GM18868 (cell line): ENCODE results near the gene ERCC6L.
"Not testable (repeated sequence)": the region's sequence is repeated elsewhere in the genome, so short reads cannot be mapped to it uniquely, and the experiment has no call there.

Experiments
- ATAC-seq: cut with Tn5 transposase; IDR thresholded peaks from one replicate; pipeline ENCODE4 v1.9.1; 2021; ENCODE audit warnings: mild to moderate bottlenecking, moderate library complexity; ENCODE audit not compliant: unreplicated experiment

The ERCC6L gene

DNA sequence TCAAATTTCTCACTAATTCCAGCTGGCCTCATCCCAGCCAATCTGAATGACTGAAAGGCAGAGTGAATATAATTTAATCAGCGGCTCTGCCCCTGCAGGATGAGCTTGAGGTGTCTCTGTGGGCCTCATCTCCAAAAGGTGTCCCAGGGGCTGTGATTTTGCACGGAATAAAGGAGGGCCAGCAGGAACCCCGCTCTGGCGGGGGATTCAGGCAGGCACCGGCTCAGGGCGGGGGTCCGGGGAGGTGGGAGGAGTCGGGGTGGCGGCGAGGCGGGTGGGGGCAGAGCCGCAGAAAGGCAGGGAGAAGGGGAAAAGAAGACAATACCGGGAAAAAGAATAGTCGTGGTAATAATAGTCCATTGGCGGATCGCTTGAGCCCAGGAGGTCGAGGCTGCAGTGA lies 16.0 kb upstream of the ERCC6L start:
- no peak for ATAC-seq

DNA sequence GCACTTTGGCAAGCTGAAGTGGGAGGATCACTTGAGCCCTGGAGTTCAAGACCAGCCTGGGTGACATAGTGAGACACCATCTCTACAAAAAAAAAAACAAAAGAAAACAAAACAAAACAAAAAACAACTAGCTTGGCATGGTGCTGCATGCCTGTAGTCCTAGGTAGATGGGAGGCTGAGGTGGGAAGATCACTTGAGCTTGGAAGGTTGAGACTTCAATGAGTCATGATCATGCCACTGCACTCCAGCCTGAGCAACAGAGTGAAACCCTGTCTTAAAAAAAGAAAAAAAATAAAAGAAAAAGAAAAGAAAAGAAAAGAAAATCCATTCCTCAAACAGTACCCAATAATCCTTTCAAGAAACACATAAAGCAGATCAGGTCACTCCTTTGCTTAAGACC lies 14.9 kb upstream of the ERCC6L start:
- ATAC-seq = no peak

- no peak for ATAC-seq
Measured at GRCh38 chrX:72247206-72247942, 8.5 kb upstream of the ERCC6L start.

DNA sequence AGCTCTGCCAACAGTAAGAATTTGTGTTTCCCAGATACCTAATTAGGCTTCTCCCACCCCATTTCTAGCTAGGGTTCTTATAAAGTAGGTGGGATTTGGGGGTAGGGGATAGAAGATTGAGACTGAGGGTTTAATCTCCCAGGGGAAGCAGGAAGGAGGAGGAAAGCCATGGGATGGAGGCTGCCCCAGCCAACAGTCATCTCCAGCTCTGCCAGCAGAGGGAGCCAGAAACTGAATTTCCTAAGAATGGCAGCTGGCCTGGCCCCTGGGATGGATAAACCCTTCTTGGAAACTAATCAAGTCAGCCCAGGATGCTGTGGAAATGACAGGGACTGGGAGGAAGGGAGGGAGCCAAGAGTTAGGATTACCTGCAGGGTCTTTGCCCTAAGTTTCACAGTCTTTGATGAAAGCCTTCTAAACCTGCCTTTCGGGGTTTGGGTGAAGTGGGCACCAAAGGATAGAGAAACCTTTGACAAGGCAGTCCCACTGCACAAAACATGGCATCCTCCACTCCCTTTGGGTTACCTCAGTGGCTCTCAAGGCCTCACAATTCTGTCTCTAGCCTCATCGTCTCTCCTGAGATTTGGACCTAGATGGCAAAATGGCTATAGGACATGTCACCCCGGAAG lies 6.7 kb upstream of the ERCC6L start:
- no peak for ATAC-seq

- ATAC-seq = no peak
Measured at GRCh38 chrX:72243472-72243871, 4.6 kb upstream of the ERCC6L start.

DNA sequence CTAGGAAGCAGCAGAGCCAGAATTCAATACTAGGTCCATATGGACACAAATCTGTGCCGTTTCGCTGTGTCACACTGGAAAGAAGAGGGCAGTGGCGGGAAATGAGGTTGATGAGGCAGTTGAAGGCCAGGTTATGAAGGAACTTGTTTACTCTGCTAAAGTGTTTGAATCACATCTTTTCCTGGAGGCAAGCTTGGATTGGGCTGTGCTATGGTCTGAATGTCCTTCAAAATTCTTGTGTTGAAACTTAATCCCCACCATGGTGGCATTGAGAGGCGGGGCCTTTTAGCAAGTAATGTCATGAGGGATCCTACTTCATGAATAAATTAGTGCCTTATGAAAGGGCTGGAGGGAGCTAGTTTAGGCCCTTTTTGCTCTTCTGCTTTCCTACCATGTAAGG lies 2.1 kb upstream of the ERCC6L start:
- ATAC-seq = no peak

GRCh38 chrX:72238183-72238582 lies 644 bp downstream of the ERCC6L start:
- no peak for ATAC-seq

- ATAC-seq = no peak
Measured at GRCh38 chrX:72236841-72237240, 2.0 kb downstream of the ERCC6L start.

- ATAC-seq = no peak
Measured at GRCh38 chrX:72230290-72230689, 8.5 kb downstream of the ERCC6L start.

GRCh38 chrX:72220375-72220774 lies 18.5 kb downstream of the ERCC6L start:
- not testable (repeated sequence) for ATAC-seq

- ATAC-seq = no peak
Measured at GRCh38 chrX:72216973-72217372, 21.9 kb downstream of the ERCC6L start.

DNA sequence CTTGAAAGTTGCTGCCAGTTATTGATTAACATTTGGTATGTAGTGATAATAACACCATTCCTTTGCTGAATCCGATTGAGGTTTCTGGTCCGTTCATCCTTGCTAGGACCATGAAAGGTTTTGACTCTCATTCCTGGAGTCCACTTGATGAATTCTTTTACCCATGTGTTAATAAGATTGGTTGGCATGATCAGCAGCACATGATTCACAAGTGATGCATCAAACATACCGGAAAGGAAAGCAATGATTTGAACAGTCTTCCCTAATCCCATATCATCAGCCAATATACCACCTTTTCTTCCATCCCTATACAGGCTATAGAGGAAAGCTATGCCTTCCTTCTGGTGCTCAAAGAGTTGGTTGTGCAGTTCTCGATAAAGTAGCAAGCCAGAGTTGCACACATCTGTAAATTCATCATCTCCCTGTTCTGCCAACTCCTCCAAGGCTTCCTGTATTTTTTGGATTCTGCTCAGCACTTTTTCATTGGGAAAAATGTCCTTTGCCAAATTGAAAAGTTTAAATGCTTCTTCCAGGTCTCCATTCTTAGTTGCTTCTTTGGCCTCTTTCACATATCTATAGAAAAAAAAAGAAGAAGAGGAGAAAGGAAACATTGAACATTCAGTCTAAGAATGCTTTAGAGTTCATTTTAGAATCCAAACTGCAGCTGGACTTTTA lies 30.6 kb downstream of the ERCC6L start:
- ATAC-seq = no peak

GRCh38 chrX:72207366-72207765 lies 31.5 kb downstream of the ERCC6L start:
- no peak for ATAC-seq

GRCh38 chrX:72205706-72206105 lies 33.1 kb downstream of the ERCC6L start:
- ATAC-seq = no peak

DNA sequence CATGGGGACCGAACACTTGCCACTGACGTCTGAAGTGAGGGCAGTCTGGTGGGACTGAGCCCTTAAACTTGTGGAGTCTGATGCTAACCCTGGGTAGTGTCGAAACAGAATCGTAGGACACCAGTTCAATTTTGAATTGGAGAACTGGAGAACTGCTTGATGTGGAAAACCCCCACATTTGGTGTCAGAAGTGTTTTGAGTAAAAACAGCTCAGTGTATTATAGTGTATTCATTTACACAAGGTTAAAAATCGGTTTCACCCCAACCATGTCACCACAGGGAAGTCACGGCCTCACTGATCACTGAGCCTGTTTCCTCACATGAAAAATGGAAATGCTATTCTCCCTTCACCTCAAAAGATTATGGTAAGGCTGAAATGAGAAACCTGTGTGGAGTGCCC lies 35.4 kb downstream of the ERCC6L start:
- ATAC-seq = peak; percentile 93

- no peak for ATAC-seq
Measured at GRCh38 chrX:72202792-72203401, 35.9 kb downstream of the ERCC6L start.

GRCh38 chrX:72201836-72202536 lies 36.8 kb downstream of the ERCC6L start:
- no peak for ATAC-seq

DNA sequence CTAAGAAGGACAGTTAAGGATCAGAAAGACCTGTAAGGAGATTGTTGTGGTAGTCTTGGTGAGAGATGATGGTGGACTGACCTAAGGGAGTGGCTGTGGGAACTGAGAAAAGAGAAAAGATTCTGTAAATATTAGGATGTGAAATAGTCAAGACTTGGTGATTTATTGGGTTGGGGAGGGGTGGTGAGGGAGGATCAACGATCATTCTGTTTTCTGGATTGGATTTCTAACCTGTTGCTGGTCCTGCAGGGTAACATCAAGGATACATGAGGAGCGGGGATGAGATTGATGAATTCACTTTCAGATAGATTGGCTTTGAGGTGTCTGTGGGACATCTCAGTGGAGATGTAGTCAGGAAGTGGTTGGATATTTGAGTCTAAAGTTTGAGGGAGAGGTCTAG lies 55.9 kb downstream of the ERCC6L start:
- ATAC-seq = no peak

GRCh38 chrX:72181178-72182125 lies 57.4 kb downstream of the ERCC6L start, which contains the start of gene PIN4:
PIN4 (plus strand) TSS chrX:72181757; CDS start chrX:72181786, 29 bp downstream.
- peak; percentile 96 for ATAC-seq

GRCh38 chrX:72180539-72180938 lies 58.3 kb downstream of the ERCC6L start:
- ATAC-seq = no peak
